CD4-positive, alpha-beta T cell treated with Interleukin-6 for 4 hours (primary cell): Measurements from ENCODE around the gene ZNF157.
"Not testable (repeated sequence)": the region's sequence is repeated elsewhere in the genome, so short reads cannot be mapped to it uniquely, and the experiment has no call there.

ENCODE experiments used
- DNase-seq: peaks from one replicate; pipeline ENCODE4 v3.0.0-alpha.2; 2020; ENCODE audit warnings: mixed read lengths

Gene ZNF157

GRCh38 chrX:47370278-47370677 lies at the start of gene ZNF157:
ZNF157 (plus strand) TSS chrX:47370578; CDS start chrX:47370669, 91 bp downstream.
- DNase-seq, result no peak

GRCh38 chrX:47321386-47321785 lies 49.0 kb upstream of the ZNF157 start:
- no peak for DNase-seq

GRCh38 chrX:47321823-47322371 lies 48.5 kb upstream of the ZNF157 start:
- DNase-seq, result no peak

GRCh38 chrX:47327902-47328301 lies 42.5 kb upstream of the ZNF157 start:
- DNase-seq, result no peak

GRCh38 chrX:47332729-47333128 lies 37.6 kb upstream of the ZNF157 start:
- not testable (repeated sequence) for DNase-seq

GRCh38 chrX:47351706-47352105 lies 18.7 kb upstream of the ZNF157 start:
- DNase-seq, result no peak

GRCh38 chrX:47358387-47359065 lies 11.9 kb upstream of the ZNF157 start:
- DNase-seq, result peak; percentile 66

- DNase-seq, result no peak
These were observed 9.8 kb upstream of the ZNF157 start for GRCh38 chrX:47360423-47361179.

- DNase-seq, result peak; percentile 24
These were observed 8.6 kb upstream of the ZNF157 start for GRCh38 chrX:47361538-47362511.

- peak; percentile 78 for DNase-seq
These were observed 4.2 kb upstream of the ZNF157 start for GRCh38 chrX:47366041-47366722.

GRCh38 chrX:47373198-47373597 lies 2.8 kb downstream of the ZNF157 start:
- DNase-seq, result no peak

GRCh38 chrX:47380268-47380667 lies 9.9 kb downstream of the ZNF157 start:
- DNase-seq, result peak; percentile 83

GRCh38 chrX:47380837-47381236 lies 10.5 kb downstream of the ZNF157 start:
- DNase-seq, result not testable (repeated sequence)

GRCh38 chrX:47384502-47384901 lies 14.1 kb downstream of the ZNF157 start:
- DNase-seq, result peak; percentile 86

- peak; percentile 4 for DNase-seq
These were observed 20.4 kb downstream of the ZNF157 start for GRCh38 chrX:47390780-47391179.

GRCh38 chrX:47413179-47413594 lies 42.8 kb downstream of the ZNF157 start:
- no peak for DNase-seq

GRCh38 chrX:47420265-47420664 lies 49.9 kb downstream of the ZNF157 start:
- no peak for DNase-seq

GRCh38 chrX:47420962-47421361 lies 50.6 kb downstream of the ZNF157 start:
- no peak for DNase-seq

- no peak for DNase-seq
These were observed 52.1 kb downstream of the ZNF157 start for GRCh38 chrX:47422444-47422843.

GRCh38 chrX:47430925-47431324 lies 60.5 kb downstream of the ZNF157 start:
- no peak for DNase-seq

- no peak for DNase-seq
These were observed 76.1 kb downstream of the ZNF157 start for GRCh38 chrX:47446431-47446830.

- DNase-seq, result no peak
These were observed 76.6 kb downstream of the ZNF157 start for GRCh38 chrX:47446971-47447370.
